Ascending aorta (tissue), 2 donors: Measurements from ENCODE around the gene SPAG9. TPM values are rescaled to one million over a fixed set of nuclear protein-coding genes. Genes with fewer than 3 reads are reported as not detected.

ENCODE experiments used
- DNase-seq, 2 donors: peaks; one replicate each; pipeline ENCODE4 v3.0.0-alpha.2; 2019; ENCODE audit warnings: low spot score in 2 of 2
- H3K27ac ChIP-seq, 2 donors: fragments of 200-600 bp; sonication (generic); one replicate each; pipeline ENCODE4 v1.5.1; 2016 to 2017; ENCODE audit warnings: mild to moderate bottlenecking in 1 of 2
- H3K27me3 ChIP-seq: fragments of 200-600 bp; sonication (generic); one replicate; pipeline ENCODE4 v1.5.1; 2017
- H3K36me3 ChIP-seq, 2 donors: fragments of 200-600 bp; sonication (generic); one replicate each; pipeline ENCODE4 v1.5.1; 2016
- H3K4me1 ChIP-seq, 2 donors: fragments of 200-600 bp; sonication (generic); one replicate each; pipeline ENCODE4 v1.5.1; 2016 to 2017; ENCODE audit warnings: mild to moderate bottlenecking in 1 of 2
- H3K4me3 ChIP-seq, 2 donors: fragments of 200-600 bp; sonication (generic); one replicate each; pipeline ENCODE4 v1.5.1; 2016 to 2017; ENCODE audit warnings: mild to moderate bottlenecking in 1 of 2
- H3K9me3 ChIP-seq, 2 donors: fragments of 200-600 bp; sonication (generic); one replicate each; pipeline ENCODE4 v1.5.1; 2016
- CTCF ChIP-seq, 3 experiments: fragments of 200-600 bp in 2 of 3; fragments of 450-650 bp in 1 of 3; sonication (generic) in 2 of 3; IDR thresholded peaks; one replicate each; pipeline ENCODE4 v1.5.1; 2016 to 2019; ENCODE audit warnings: antibody characterized with exemption in 3 of 3, mild to moderate bottlenecking in 1 of 3, moderate library complexity in 1 of 3
- intact Hi-C: fragments of 100-400 bp; cut with DNase I; formaldehyde crosslinking; loops from one replicate; pipeline ENCODE4 v1.15.1; 2023
- total RNA-seq: library from RNA; depleted of rRNA; stranded (reverse); fragments of >200 nt; gene quantifications from one replicate; pipeline ENCODE4 v1.1.0, GENCODE V29; 2016

SPAG9 gene
- total RNA-seq, 1 donor from 2014 or later: 41.3 TPM

DNA sequence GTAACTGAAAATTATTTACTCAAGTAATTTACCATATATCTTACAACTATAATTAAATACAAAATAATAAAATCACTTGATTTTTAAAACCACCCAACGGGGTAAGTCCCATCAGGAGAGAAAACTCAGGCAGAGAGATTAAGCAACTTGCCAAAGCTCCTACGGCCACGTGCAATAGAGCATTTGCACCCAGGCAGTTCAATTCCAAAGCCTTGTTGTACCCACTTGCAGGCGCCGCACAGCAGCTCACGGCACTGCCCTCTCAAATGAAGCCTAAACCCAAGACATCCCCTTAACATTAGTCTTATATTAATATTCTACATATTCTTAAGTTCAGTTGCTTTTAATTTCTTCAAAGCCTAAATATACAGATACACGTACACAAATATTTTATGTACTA, 75.7 kb downstream of the SPAG9 start:
- intact Hi-C loops: no loop called here
- no peak overlapping the region for H3K4me3 ChIP-seq
- no peaks in the 10 kb centered on the region for H3K27me3 ChIP-seq
- no peak for DNase-seq
- H3K27ac ChIP-seq: no peak overlapping the region
- H3K4me1 ChIP-seq: peaks cover 0 to 7% of the 10 kb centered on the region in 2 donors
- TF ChIP-seq CTCF (IDR thresholded peaks at IDR 0.05): no peak
- H3K9me3 ChIP-seq: no peaks in the 10 kb centered on the region
- peaks cover 0 to 11% of the 10 kb centered on the region in 2 donors for H3K36me3 ChIP-seq

- peaks cover 7 to 13% of the 10 kb centered on the region in 2 donors for H3K36me3 ChIP-seq
- H3K4me1 ChIP-seq: no peaks in the 10 kb centered on the region
- no peak overlapping the region for H3K4me3 ChIP-seq
- no peak overlapping the region for H3K27ac ChIP-seq
- DNase-seq: no peak
- no peaks in the 10 kb centered on the region for H3K9me3 ChIP-seq
- no peaks in the 10 kb centered on the region for H3K27me3 ChIP-seq
- no peak for TF ChIP-seq CTCF (IDR thresholded peaks at IDR 0.05)
- intact Hi-C loops: no loop called here
These were observed 84.6 kb downstream of the SPAG9 start for GRCh38 chr17:51036084-51036483.

DNA sequence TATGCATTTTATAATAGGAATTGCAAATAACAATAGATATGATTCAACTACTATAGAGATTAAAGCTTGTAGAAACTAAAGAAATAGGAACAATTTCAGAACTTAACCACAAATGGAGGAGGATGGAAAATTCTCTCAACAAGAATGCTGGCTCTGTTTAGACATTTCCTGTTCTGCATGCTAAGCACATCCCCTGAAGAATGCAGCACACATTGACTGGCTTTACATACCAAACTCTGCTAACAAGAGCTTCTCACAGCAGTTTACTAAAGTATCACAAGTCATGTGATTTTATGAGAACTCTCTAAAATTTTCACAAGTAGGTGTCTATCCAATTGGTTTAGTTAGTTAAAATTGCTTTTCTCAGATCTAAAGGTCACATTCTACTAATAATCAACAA, 85.2 kb downstream of the SPAG9 start:
- Histone ChIP-seq H3K27me3 (no peaks in the 10 kb centered on the region), H3K27ac (no peak overlapping the region), H3K4me3 (no peak overlapping the region), H3K36me3 (peaks cover 7 to 11% of the 10 kb centered on the region in 2 donors), H3K4me1 (no peaks in the 10 kb centered on the region), H3K9me3 (no peaks in the 10 kb centered on the region)
- intact Hi-C loops: no loop called here
- DNase-seq: no peak
- no peak for TF ChIP-seq CTCF (IDR thresholded peaks at IDR 0.05)

- peaks cover 7% of the 10 kb centered on the region in 2 donors for H3K36me3 ChIP-seq
- no peaks in the 10 kb centered on the region for H3K27me3 ChIP-seq
- H3K4me1 ChIP-seq: peaks cover 0 to 2% of the 10 kb centered on the region in 2 donors
- H3K4me3 ChIP-seq: no peak overlapping the region
- TF ChIP-seq CTCF (IDR thresholded peaks at IDR 0.05): no peak
- no peak for DNase-seq
- H3K9me3 ChIP-seq: no peaks in the 10 kb centered on the region
- H3K27ac ChIP-seq: no peak overlapping the region
- intact Hi-C loops: no loop called here
These were observed 85.9 kb downstream of the SPAG9 start for GRCh38 chr17:51034800-51035199.

GRCh38 chr17:51032850-51033249, 87.8 kb downstream of the SPAG9 start:
- H3K4me3 ChIP-seq: no peak overlapping the region
- no peaks in the 10 kb centered on the region for H3K27me3 ChIP-seq
- TF ChIP-seq CTCF (IDR thresholded peaks at IDR 0.05): no peak
- DNase-seq: no peak
- no peak overlapping the region for H3K27ac ChIP-seq
- intact Hi-C loops: no loop called here
- H3K4me1 ChIP-seq: peaks cover 0 to 2% of the 10 kb centered on the region in 2 donors
- H3K9me3 ChIP-seq: no peaks in the 10 kb centered on the region
- H3K36me3 ChIP-seq: peaks cover 7% of the 10 kb centered on the region in 2 donors
